CD4-positive, alpha-beta T cell treated with Interleukin-1 beta for 1 hour (primary cell): ENCODE measurements around the gene MANSC1.
"Not testable (repeated sequence)": the region's sequence is repeated elsewhere in the genome, so short reads cannot be mapped to it uniquely, and the experiment has no call there.

Experiments used
- DNase-seq, 2 donors: peaks; one replicate each; pipeline ENCODE4 v3.0.0-alpha.2; 2020 to 2022

MANSC1 gene

DNA sequence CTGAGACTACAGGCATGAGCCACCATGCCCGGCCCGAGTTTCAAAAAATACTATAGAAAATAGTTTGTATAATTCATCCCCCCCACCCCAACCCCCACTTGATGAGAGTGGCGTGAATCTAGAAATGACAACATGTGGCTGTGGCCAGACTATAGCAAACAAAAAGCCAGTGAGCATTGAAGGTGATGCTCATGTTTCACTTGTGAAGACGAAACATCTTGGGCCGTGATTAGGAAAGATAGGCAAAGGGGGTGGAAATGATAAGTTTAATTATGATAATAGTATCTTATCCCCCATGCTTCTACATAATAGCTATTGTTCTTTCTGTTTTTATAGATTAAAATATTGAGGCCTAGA, 15.4 kb upstream of the MANSC1 start:
- no peak for DNase-seq

DNA sequence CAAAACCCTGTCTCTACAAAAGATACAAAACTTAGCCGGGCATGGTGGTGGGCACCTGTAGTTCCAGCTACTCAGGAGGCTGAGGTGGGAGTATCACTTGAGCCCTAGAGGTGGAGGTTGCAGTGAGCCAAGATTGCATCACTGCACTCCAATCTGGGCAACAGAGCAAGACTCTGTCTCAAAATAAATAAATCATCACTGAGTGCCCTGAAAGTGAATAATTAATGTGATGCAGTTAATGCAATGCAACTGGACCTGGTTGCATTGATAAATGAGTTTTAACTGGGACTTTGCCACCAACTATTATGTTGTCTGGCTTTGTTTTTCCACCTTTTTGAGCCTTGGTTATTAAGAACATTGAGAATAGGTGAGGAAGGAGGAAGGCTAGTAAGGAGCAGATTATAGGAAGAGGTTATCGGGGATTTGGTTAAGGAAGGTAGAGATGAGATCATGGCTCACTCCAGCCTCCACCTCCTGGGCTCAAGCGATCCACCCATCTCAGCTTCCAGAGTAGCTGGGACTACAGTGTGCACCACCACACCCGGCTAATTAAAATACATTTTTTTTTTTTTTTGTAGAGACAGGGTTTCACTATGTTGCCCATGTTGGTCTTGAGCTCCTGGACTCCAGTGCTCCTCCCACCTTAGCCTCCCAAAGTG, 14.9 kb upstream of the MANSC1 start:
- no peak for DNase-seq

DNA sequence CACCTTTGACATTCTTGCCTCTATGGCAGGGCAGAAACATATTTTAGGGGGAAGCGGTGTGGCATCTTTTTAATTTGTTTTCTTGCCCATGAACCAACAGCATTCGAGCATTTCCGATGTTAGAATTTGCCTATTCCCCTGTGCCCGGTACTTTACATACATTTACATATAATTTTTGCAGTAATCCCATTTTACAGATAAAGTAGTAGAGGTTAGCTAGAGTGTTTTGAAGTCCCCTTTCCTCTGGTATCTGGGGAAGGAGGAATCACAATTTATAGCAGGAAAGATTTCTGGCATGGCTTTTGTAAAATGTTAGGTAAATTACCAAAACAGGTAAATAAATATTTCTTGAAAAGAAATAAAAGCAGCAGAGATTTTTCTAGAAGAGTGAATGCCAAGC, 8.5 kb upstream of the MANSC1 start:
- no peak for DNase-seq

DNA sequence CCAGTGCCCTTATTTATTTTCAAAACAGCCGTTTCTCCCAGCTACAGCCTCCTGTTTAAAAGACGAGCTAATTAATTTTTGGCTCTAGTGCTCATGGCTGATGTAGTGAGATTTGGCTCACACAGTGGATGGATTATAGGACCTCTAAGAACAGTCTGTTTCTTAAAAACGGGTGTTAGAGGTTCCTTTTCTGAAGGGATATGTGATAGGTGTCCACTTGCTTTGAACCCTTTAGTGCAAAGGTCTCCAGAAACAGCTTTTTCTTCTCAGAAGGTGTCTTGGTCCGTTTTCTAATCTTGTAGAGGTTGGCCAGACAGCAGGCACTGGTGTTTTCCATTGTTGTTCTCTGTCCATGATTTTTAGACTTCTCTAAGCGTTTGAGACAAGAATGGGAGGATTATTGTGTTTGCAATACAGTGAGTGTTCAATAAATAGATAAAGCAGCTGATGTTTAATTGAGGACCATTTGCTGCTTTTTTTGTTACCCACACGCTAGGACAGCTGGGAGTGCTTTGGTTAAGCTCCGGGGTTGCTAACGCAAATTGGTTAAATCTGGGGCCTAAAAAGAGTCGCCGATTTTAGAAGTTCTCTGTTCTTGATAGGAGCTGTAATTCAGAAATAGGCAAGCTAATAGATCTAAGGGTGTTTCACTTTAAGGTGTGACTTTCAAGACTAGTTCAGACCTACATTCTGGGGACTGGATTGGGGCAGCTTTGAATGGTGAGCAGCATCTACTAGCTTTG, 7.8 kb upstream of the MANSC1 start:
- peak in 1 of 2 donors; percentile 44 for DNase-seq

DNA sequence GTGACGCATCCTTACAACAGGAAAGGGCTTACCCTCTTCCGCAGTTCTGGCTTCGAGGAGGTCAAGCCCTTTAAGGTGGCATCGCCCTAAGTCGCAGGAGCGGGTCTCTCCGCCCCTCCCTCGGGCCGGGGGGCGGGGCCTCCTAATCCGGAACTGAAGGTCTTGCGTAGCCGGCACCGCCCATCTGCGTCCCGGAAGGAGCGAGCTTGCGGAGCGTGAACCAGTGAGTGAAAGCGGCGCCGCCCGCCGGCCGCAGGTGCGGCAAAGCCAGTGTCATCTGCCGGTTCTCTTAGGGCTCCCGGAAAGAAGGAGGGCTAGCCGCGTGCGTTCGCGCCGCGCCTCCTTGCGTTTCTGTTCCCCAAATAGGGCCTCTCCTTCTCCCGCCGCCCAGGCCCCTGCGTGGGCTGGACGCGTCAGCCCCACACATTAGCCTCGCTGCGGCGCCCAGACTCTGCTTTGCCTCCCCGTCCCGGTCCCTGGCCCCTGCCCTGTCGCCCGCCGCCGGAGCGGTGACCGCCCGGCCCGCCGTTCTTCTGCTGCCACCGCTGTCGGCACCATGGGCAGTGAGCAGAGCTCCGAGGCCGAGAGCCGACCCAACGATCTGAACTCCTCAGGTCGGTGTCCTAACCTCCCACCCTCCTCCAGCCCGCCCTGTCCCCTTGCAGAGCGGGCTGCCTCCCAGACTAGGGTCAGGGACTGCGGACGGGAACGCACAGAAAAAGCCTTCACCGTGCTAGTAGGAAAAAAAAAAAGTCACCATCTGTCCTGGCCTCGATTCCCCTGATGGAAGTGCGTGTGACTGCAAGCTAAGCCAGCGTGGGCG, 7.1 kb upstream of the MANSC1 start, which contains the start of gene BORCS5:
BORCS5 (plus strand) TSS at position 183 of the 823 bp plus-strand sequence; CDS start at position 557, 374 bp downstream.
- peak; percentile 98 to 99 for DNase-seq

DNA sequence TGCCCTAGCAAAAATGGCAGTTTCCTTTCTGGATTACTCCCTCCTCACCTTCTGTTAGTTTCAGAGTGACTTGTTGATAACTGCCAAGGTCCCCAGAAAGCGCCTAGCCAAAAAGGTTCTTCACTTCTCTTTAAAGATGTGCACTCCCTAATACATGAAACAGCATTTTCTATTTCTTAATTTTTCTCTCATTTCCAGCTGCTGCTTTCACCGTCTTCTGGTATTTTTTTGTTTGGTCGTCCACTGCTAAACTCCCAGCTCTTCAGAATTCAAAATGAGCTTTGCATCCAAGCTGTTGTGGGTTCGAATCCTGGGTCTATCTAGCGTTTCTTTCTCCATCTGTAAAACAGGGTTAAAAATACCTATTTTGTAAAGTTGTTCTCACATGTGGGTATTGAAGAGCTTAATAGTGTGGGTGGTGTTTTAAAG, 6.4 kb upstream of the MANSC1 start:
- DNase-seq: no peak

DNA sequence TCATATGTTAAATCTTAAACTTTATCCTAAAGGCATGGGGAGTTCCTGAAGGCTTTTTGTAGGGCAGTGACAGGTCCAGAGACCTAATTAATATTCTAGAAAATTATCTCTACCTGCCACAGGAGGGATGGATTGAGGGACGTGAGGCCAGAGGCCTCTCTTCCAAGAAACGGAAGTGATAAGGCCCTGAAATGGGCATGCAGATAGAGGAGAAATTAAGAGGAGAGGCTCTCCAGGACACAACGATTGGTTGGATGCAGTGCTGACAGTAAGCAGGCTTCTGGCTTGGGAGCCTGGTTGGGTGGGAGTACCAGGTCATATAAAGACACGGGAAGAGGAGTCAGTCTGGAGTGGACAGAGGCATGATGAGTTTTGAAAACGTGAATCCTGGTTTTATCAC, 3.8 kb upstream of the MANSC1 start:
- no peak for DNase-seq

DNA sequence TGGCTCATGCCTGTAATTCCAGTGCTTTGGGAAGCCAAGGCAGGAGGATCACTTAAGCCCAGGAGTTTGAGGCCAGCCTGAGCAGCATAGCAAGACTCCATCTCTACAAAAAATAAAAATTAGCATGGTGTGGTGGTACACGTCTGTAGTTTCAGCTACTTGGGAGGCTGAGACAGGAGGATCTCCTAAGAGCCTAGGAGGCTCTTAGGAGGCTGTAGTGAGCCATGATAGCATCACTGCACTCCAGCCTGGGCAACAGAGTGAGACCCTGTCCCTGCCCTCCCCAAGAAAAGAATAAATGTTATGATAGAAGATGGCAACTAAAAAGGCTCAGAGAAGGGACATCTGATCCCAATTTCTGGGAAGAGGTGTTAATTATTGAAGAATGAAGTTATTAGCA, 3.2 kb upstream of the MANSC1 start:
- DNase-seq: no peak

DNA sequence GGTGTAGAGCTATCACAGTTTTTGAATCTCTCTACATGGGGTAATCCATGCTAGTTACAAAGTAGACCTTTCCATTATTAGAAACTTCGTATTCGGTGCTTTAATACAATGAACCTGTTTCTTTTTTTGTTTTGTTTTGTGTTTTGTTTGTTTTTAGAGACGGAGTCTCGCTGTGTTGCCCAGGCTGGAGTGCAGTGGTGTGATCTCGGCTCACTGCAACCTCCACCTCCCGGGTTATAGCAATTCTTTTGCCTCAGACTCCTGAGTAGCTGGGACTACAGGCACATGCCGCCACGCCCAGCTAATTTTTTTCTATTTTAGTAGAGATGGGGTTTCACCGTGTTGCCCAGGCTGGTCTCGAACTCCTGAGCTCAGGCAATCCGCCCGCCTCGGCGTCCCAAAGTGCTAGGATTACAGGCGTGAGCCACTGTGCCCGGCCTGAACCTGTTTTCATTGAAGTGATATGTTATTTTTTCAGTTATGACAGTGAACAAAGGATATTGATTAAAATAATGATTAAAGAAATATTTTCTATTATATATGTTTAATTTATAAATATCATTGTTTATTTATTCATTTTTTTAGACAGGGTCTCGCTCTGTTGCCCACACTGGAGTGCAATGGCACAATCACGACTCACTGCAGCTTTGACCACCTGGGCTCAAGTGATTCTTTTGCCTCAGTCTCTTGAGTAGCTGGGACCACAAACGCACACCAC, 1.6 kb upstream of the MANSC1 start:
- DNase-seq: not testable (repeated sequence)

DNA sequence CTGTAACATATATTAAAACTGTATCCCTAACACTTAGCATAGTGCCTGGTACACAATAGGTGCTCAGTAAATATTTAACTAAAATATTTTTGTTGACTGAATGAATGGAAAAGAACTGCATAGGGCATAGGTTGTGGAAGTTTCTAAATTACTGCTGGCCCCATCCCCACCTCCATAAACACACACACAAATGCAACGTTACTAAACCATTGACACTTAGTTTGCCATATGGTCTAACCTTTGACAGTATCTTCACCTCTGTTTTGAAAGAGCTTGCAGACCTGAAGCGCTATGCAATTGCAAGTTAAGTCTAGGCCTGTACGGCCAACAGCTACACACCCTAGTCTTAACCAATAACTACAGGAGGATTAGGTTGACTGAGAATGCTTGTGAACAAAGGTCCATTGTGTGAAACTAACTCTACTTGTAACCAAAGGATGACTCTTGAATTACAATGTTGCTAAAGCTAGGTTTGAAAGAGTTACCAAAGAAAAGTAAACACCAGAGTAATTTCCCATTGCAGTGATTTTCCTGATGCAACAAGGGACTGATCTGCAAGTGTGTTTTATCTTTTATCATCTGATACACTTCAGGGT, 924 bp upstream of the MANSC1 start:
- no peak for DNase-seq

DNA sequence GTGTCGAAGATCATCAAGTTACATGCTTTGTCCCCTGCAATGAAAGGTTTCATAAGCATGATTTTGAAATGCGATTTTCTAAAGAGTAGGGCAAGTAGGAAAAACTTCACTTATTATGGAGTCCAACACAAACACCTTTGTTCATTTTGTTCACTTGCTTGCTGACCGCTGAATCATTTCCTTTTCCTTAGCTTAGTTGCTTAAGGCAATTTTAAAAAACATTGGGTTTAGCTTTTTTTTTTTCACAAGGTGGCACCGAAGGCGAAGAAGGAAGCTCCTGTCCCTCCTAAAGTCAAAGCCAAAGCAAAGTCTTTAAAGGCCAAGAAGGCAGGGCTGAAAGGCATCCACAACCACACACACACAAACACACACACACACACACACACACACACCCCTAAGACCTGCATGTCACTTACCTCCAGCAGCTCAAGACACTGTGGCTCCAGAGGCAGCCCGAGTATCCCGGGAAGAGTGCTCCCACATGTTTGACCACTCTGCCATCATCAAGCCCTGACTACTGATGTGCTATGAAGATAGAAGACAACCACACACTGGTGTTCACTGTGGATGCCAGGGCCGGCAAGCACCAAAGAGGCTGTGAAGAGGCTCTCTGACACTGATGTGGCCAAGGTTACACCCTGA, 11.4 kb downstream of the MANSC1 start:
- no peak for DNase-seq

DNA sequence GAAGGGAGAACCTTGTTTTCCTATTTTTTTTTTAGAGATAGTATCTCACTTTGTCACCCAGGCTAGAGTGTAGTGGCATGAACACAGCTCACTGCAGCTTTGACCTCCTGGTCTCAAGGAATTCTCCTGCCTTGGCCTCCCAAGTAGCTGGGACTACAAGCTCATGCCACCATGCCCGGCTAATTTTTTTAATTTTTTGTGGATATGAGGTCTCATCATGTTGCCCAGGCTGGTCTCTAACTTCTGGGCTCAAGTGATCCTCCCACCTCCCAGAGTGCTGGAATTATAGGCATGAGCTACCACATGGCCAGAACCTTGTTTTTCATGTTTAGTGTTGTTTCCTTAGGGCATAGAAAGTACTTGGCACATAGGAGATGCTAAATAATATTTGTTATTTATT, 13.5 kb downstream of the MANSC1 start:
- no peak for DNase-seq

DNA sequence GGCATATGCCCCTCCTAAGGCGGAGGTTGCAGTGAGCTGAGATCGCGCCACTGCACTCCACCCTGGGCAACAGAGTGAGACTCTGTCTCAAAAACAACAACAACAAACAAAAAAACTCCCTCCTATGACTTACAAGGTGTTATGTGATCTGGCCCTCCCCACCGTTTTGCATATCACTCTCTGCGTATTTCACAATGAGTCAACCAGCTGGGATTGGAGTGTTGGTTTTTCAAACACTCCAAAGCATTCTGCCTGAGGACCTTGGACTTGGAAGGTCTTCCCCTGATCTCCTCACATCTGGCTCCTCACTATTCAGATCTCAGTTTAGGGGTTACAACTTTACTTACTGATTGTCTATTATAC, 14.0 kb downstream of the MANSC1 start:
- DNase-seq: no peak

DNA sequence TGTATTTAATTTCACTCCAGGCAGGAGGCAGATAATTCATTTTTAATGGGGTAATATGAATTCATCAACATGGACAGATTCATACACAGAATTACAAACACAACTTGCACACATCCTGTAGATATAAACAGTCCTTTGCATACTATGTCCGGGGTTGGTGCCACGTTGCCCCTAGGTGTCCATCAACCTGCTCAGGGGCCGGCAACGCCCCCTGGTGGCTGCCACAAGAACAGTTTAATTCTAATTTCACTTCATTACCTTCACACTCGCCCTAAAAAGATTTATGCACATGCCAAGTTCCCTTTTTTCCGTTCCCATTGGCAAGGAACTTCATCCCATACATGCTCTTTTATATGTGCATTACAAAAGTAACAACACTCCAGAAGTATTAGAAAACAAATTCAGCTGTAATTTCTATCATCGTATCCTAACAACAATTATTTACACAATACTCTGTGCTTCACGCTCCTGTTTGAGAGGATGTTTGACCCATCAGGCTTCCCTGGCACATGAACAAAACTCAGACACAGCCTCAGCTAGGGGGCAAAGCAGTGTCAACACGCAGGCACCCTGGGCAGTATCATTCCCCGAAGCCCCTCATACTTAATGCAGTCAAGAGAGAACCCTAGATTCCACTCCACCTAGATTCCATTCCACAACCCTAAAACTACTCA, 15.5 kb downstream of the MANSC1 start:
- peak; percentile 60 to 61 for DNase-seq

DNA sequence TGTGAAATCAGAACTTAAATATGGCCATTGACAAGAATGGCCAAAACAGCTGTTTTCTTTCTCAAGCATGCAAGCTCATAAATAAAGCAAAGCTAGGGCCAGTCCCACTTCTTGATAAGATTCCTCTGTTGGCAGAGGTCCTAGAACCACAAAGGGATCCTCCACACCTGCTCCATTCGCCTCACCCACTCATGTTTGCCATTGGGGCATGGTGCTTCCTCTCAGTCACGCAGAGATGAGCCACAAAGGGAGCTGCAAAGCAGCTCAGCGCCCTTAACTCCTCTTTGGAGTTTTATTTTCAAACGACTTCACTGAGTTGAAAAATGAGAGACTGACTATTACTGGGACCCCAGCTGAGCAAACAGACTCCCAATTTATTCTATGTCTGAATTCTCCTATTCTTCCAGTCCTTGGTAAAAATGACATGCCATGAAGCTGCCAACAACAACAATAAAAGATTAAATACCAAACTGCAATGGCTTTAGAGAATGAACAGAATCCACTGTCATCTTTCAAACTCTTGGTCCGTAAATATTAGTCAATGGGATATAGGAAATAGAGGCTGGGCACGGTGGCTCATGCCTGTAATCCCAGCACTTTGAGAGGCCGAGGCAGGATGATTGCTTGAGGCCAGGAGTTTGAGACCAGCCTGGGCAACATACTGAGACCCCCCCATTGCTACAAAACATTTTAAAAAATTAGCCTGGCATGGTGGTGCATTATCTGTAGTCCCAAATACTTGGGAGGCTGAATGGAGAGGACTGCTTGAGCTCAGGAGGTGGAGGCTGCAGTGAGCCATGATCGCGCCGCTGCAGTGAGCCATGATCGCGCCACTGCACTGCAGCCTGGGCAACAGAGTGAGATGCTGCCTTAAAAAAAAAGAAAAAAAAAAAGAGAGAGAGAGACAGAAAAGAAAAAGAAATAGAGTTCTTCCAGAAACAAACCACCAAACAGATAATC, 16.4 kb downstream of the MANSC1 start:
- DNase-seq: no peak

DNA sequence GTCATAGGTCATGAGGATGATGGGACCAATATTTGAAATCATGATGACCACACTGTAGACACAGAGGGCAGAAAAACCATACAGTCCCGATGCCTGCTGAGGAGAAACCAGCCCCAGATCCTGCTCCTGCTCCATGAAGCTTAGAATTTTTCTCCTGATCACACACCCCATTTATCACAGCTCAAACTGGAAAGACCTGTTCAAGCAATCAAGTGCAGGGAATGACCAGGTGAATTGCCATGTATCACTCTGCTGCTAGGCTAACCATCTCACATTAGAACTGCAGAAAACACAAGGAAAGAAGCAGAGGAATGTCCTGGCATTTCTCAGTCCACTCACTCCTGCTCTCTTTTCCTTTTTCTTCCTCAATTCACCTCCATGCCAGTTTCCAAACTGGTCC, 18.1 kb downstream of the MANSC1 start:
- no peak for DNase-seq

DNA sequence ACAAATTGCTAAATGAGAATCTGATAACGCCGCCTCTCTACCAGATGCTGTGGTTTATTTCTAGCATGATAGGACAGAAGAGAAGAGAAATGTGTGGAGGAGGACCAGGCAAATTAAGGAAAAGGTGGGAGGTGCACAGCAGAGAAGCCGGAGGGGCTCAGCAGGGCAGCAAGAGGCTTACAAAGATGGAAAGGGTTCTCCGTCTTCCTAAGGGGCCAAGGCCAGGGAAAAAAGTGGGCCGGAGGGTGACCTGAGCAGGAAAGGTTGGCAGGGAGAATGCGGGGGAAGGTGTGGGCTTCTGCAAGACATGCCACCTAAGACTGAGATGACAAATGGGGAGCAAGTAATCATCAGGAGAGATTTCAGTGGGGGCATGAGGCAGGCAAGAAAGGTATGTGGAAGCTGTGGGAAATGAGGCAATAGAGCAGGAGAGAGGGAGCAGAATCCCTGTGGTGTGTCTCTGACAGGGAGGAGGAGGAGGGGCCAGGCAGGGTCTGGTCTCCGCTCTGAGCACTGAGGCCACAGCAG, 18.7 kb downstream of the MANSC1 start:
- DNase-seq: no peak

DNA sequence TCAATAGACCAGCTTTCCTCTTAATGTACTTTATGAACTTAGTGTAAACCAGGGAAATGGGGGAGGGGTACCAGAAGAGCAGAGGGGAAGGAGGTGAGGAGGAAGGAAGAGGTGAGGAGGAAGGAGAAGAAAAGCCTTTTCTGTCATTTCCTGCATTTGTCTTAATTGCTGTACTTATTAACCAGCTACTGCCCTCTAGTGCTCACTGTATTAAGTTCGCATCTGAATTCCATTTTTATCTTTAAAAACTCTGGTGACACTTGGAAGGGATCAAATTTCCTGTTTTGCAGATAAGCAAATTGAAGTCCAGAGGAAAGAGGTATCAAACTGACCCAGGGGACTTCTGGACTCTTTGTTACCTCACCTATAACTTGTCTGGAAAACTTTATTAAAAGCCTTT, 22.2 kb downstream of the MANSC1 start:
- DNase-seq: peak in 1 of 2 donors; percentile 63

DNA sequence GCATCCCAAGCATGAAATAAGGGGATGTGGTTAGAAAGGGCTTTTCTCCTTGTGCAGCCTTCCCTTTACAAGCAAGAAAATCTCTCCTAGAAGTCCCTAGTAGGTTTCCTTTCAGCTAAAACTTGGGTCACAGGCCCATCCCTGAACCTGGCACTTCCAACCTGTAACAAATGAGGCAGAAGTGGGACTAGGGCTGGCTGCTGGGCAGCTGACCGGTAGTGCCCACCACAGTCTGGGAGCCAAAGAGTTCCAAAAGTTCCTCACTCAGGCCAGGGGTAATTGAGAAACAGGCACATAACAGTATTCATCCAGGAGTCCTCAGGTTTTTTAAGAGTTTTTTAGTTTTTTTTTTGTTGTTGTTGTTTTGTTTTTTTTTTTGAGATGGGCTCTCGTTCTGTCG, 23.8 kb downstream of the MANSC1 start:
- no peak for DNase-seq

DNA sequence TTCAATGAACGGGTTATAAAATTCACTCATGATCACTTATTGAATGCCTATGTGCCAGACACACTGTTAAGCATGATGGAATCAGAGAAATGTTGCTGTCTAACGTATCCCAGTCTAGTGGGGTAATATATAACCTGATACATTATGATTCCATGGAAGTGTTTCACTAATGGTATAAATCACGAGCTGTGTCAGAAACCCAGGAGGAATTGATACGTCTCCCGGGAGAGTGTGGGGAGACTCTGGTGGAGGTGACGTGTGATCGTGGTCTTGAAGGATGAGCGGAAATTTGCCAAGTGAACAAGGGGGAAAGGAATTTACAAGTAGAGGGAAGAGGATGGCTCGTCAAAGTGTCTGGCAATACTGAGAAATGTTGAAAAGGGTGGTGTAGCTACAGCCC, 26.5 kb downstream of the MANSC1 start:
- DNase-seq: no peak
